Heart right ventricle (tissue), 16 donors: ENCODE results near the gene CCDC195. TPM values are rescaled to one million over a fixed set of nuclear protein-coding genes. Genes with fewer than 3 reads are reported as not detected.
A peak's percentile ranks its signal among the peaks of the same experiment; 100 is the strongest.

ENCODE experiments used
- ATAC-seq, 8 donors: fragments of 200-7000 bp; cut with Tn5 transposase; one replicate each; pipeline ENCODE4 v1.9.1; 2020; ENCODE audit warnings: mild to moderate bottlenecking in 8 of 8, moderate library complexity in 8 of 8, moderate number of reproducible peaks in 1 of 8
- DNase-seq, 2 donors: peaks; one replicate each; pipeline ENCODE4 v3.0.0-alpha.2; 2020
- H3K27ac ChIP-seq, 10 donors: fragments of 200-600 bp; sonication (generic) in 2 of 10; one replicate each; pipeline versions ENCODE4 v1.5.0 to v1.8.0; 2020 to 2022; ENCODE audit warnings: mild to moderate bottlenecking in 3 of 10
- H3K27me3 ChIP-seq, 7 donors: fragments of 200-600 bp; one replicate each; pipeline ENCODE4 v1.8.0; 2021 to 2022; ENCODE audit warnings: mild to moderate bottlenecking in 2 of 7
- H3K36me3 ChIP-seq, 9 donors: fragments of 200-600 bp; sonication (generic) in 1 of 9; one replicate each; pipeline versions ENCODE4 v1.5.0 to v1.8.0; 2020 to 2022; ENCODE audit warnings: mild to moderate bottlenecking in 2 of 9
- H3K4me1 ChIP-seq, 9 donors: fragments of 200-600 bp; sonication (generic) in 1 of 9; one replicate each; pipeline versions ENCODE4 v1.5.0 to v1.8.0; 2020 to 2022; ENCODE audit warnings: mild to moderate bottlenecking in 4 of 9
- H3K4me3 ChIP-seq, 10 donors: fragments of 200-600 bp; sonication (generic) in 2 of 10; one replicate each; pipeline versions ENCODE4 v1.5.0 to v1.8.0; 2020 to 2022; ENCODE audit warnings: mild to moderate bottlenecking in 7 of 10, moderate library complexity in 2 of 10
- H3K9me3 ChIP-seq, 11 donors: fragments of 200-600 bp in 10 of 11; sonication (generic) in 2 of 11; one replicate each; pipeline versions ENCODE4 v1.5.0 to v1.8.0; 2013 to 2022; ENCODE audit warnings: mild to moderate bottlenecking in 2 of 11, control low read depth in 1 of 11, moderate library complexity in 1 of 11
- CTCF ChIP-seq, 9 donors: fragments of 200-600 bp; sonication (generic) in 2 of 9; IDR thresholded peaks; one replicate each; pipeline versions ENCODE4 v1.5.0 to v1.8.0; 2021 to 2022; ENCODE audit warnings: antibody characterized with exemption in 9 of 9, mild to moderate bottlenecking in 5 of 9, moderate library complexity in 1 of 9
- WGBS, 2 donors: extraction: QIAGEN DNeasy Blood & Tissue Kit; methylation state at CpG; one replicate each; pipeline ENCODE4 v1.1.7; 2013; ENCODE audit warnings: inconsistent platforms in 1 of 2; 5-methylcytosine and 5-hydroxymethylcytosine counted together
- intact Hi-C, 10 donors: fragments of 100-400 bp; cut with DNase I; formaldehyde crosslinking; loops; one replicate each; pipeline versions ENCODE4 v1.11.1 to v1.14.2; 2022
- polyA plus RNA-seq, 2 donors: library from polyadenylated mRNA; stranded (reverse); fragments of 200-250 nt; gene quantifications; one replicate each; pipeline ENCODE4 v1.2.3, GENCODE V29; 2013
- total RNA-seq, 10 donors: library from RNA; stranded (reverse); fragmentation: NEBNext Ultra II Directional in 3 of 10; extraction: Animal tissue kit (Norgen Biotek cat#: 25700) in 3 of 10; gene quantifications; one replicate each; pipeline versions ENCODE4 v1.2.1 to v1.2.4, GENCODE V29; 2021 to 2023
- donor health status: Arrhythmogenic right ventricular cardiomyopathy.
- donor health status: ischemic (EF 13 %, LVEDD 7.1; RV severe dilation, severe dysfunction).
- donor health status: healthy with polysubstance abuse.
- donor health status: DM: no; HTN: yes; CAD: no.
- donor health status: DM: no; HTN: no; CAD: no.
- donor health status: ischemic (EF 25% LVEDD 6.9; RV normal size, moderate dysfunction).
- donor health status: ischemic (EF 25% LVEDD 5.7; RV mildly dilated, moderate dysfunction).
- donor health status: healthy.
- donor health status: DM: yes; HTN: yes; CAD: no.
- donor health status: Ischemic cardiomyopathy.
- donor health status: ischemic (EF 35%, LVEDD 5.7; RV mildly dilated, moderate dysfunction).
- donor health status: nonischemic (EF 11% LVEDD 7.7; RV severe dilation, severe dysfunction).
- donor health status: DM: yes; HTN: yes; CAD: no.
- donor health status: PGD.
- donor health status: ischemic (EF 29% LVEDD 5.4; RV normal size, mild dysfunction).
- donor health status: nonischemic (EF 23%, LVEDD 6.1; RV moderate dilation, normal function).

CCDC195 gene
- total and polyA plus RNA-seq, 12 donors, result not detected

DNA sequence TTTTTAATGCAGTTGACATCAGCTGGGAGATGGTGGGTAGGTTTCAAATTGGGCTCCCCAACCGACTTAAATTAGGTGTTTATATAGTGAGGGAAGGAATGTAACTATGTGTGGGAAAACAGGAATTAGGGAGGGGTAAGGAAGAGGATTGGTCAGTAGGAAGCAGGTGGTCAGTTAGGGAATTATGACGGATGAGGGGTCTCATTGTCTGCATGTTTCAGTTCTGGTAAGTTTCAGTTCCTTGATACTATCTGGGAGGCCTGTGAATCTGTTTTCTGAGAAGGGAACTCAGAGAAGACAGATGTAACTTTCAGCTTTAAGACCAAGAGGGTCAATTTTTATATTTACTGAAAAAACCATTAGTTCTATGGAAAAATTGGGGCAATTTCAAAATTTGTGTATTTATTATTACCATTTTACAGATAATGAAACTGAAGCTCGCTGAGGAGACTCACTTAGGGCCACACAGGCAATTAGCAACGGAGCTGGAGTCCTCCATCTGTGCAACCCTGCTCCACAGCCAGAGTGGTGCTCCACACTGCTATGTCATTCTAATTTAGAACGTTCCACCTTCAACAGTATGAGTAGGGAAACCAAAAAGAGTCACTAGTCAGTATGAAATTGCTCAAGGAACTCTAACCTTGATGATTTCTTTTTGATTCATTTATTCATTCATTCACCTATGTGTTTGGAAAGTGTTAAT, 36.0 kb upstream of the CCDC195 start:
- Histone ChIP-seq H3K27me3 (no peaks in the 10 kb centered on the region), H3K27ac (no peak overlapping the region), H3K4me3 (no peak overlapping the region), H3K9me3 (peaks cover 0 to 4% (median 0%) of the 10 kb centered on the region in 11 donors), H3K36me3 (no peaks in the 10 kb centered on the region), H3K4me1 (peaks cover 0 to 4% (median 0%) of the 10 kb centered on the region in 9 donors)
- intact Hi-C loops, result no loop called here
- DNase-seq (no peak), ATAC-seq (no peak)
- TF ChIP-seq CTCF (IDR thresholded peaks at IDR 0.05), result no peak
- 77 to 80% methylated on average over 5 of the region's 5 CpGs for WGBS, 2 donors

DNA sequence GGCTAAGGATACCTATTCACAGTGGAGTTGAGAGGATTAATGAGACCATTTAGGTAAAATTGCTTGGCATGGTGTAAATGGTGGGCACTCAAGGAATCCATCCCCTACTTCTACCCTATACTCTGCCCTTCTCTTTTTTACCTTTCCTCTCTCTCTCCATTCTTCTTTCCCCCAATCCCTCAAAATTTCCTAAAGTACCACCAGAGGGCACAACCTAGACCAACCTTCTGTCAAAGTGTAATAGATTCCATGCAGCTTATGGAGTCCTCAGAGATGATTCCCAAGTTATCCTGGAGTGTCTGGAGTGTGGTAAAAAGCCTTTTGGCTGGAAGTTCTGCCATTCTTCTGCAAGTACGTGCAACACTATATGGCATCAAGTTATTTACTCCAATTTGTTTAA, 33.0 kb upstream of the CCDC195 start:
- H3K9me3 ChIP-seq, result no peaks in the 10 kb centered on the region
- no peaks in the 10 kb centered on the region for H3K27me3 ChIP-seq
- no peak for DNase-seq
- no peak for TF ChIP-seq CTCF (IDR thresholded peaks at IDR 0.05)
- 69 to 76% methylated on average over 1 of the region's 1 CpG for WGBS, 2 donors
- H3K4me3 ChIP-seq, result no peak overlapping the region
- no peak for ATAC-seq
- intact Hi-C loops, result no loop called here
- peaks cover 0 to 4% (median 0%) of the 10 kb centered on the region in 9 donors for H3K4me1 ChIP-seq
- H3K27ac ChIP-seq, result no peak overlapping the region
- no peaks in the 10 kb centered on the region for H3K36me3 ChIP-seq

DNA sequence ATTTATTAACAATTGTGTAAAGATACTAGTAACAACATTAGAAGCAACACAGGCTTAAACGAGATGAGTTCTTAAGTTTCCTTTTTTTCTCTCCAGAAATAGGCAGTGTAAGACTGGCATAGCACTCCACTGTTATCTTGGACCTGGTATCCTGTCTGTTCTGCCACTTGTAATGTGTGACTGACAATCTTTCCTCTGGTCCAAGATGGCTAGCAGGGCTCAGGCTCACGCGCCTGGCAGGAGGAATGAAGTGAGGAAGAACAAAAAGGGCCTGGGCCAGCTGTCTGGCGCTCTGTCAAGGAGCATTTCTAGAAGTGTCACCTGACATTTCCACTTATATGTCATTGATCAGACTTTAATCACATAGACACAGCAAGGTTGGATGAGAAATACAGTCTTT, 31.6 kb upstream of the CCDC195 start:
- Histone ChIP-seq H3K9me3 (no peaks in the 10 kb centered on the region), H3K4me3 (no peak overlapping the region), H3K27ac (no peak overlapping the region), H3K4me1 (no peaks in the 10 kb centered on the region), H3K36me3 (no peaks in the 10 kb centered on the region), H3K27me3 (no peaks in the 10 kb centered on the region)
- DNase-seq (no peak), ATAC-seq (peak in 1 of 8 donors; percentile 41)
- TF ChIP-seq CTCF (IDR thresholded peaks at IDR 0.05), result no peak
- intact Hi-C loops, result no loop called here
- WGBS, 2 donors, result 45 to 50% methylated on average over 4 of the region's 4 CpGs

DNA sequence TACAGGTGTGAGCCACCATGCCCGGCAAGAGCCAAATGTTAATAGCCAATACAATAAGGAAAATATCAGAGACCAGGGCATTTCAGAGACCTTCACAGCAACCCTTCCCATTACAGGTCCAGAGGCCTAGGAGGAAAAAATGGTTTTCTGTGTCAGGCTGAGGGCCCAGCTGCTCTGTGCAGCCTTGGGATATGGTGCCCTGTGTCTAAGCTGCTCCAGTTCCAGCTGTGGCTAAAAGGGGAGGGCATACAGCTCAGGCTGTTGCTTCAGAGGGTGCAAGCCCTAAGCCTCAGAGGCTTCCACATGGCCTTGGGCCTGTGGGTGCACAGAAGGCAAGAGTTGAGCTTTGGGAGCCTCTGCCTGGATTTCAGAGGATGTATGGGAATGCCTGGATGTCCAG, 20.1 kb upstream of the CCDC195 start:
- Histone ChIP-seq H3K27ac (no peak overlapping the region), H3K4me1 (no peaks in the 10 kb centered on the region), H3K36me3 (no peaks in the 10 kb centered on the region), H3K4me3 (no peak overlapping the region), H3K9me3 (peaks cover 0 to 25% (median 9%) of the 10 kb centered on the region in 11 donors), H3K27me3 (no peaks in the 10 kb centered on the region)
- 95% methylated on average over 1 of the region's 1 CpG for WGBS, 2 donors
- intact Hi-C loops, result no loop called here
- ATAC-seq, result no peak
- DNase-seq, result no peak
- TF ChIP-seq CTCF (IDR thresholded peaks at IDR 0.05), result no peak
